Measurements from ENCODE around the gene GRK3.

The GRK3 gene

DNA sequence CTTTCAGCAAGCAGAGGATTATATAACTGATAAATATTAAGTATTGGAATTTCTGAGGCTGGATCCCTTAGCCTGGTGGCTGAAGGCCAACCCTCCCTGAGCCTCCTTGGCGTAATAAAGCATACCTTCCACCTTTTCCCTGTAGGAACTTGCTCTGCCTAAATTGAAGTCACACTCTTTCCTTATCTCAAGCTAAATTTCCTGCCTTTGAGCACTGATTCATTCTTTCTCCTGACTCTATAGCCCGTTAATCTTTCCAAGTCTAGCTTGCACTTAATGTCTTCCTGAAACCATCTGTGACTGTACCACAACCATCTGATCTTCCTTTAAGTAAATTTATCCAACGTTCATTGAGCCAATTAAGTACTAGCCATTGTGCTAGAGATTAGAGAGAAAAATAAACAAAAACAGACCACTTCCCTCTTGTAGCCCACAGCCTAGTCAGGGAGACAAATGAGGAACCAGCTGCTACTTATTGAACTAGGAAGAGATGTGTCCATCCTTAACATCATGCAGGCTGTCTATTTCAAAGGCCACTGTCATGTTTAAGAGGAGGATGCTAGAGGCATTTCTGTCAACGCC lies 62.9 kb downstream of the GRK3 start:
- Histone ChIP-seq H3K9me2 (ENCODE audit: low read depth, low read length) (no peaks in the 10 kb centered on the region), H3K4me3 (ENCODE audit: low read depth, low read length, poor library complexity, severe bottlenecking) (no peak overlapping the region), H3K4me2 (ENCODE audit: low read length) (no peak overlapping the region), H3K36me3 (ENCODE audit: insufficient read depth, low read length) (no peaks in the 10 kb centered on the region), H3K9me3 (ENCODE audit: low read length) (no peaks in the 10 kb centered on the region), H2AFZ (ENCODE audit: low read length) (no peak overlapping the region), H3K4me1 (ENCODE audit: insufficient read depth, low read length, severe bottlenecking) (peaks cover 17% of the 10 kb centered on the region), H3K27me3 (ENCODE audit: insufficient read depth, low read length) (no peaks in the 10 kb centered on the region), H3K79me2 (ENCODE audit: insufficient read depth, low read length) (no peaks in the 10 kb centered on the region), H3F3A (ENCODE audit: insufficient read depth, low read length) (no peaks in the 10 kb centered on the region), H3K27ac (ENCODE audit: low read depth, low read length, poor library complexity, severe bottlenecking) (no peak overlapping the region), H3K9ac (ENCODE audit: low read length) (no peak overlapping the region), H4K20me1 (ENCODE audit: insufficient read depth, low read length) (no peaks in the 10 kb centered on the region)
- no peak for TF ChIP-seq EZH2 (IDR thresholded peaks at IDR 0.05; ENCODE audit: borderline replicate concordance, low read length)
- TF ChIP-seq, protein P1, sequence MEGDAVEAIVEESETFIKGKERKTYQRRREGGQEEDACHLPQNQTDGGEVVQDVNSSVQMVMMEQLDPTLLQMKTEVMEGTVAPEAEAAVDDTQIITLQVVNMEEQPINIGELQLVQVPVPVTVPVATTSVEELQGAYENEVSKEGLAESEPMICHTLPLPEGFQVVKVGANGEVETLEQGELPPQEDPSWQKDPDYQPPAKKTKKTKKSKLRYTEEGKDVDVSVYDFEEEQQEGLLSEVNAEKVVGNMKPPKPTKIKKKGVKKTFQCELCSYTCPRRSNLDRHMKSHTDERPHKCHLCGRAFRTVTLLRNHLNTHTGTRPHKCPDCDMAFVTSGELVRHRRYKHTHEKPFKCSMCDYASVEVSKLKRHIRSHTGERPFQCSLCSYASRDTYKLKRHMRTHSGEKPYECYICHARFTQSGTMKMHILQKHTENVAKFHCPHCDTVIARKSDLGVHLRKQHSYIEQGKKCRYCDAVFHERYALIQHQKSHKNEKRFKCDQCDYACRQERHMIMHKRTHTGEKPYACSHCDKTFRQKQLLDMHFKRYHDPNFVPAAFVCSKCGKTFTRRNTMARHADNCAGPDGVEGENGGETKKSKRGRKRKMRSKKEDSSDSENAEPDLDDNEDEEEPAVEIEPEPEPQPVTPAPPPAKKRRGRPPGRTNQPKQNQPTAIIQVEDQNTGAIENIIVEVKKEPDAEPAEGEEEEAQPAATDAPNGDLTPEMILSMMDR (IDR thresholded peaks at IDR 0.05; ENCODE audit: low read length) = no peak

DNA sequence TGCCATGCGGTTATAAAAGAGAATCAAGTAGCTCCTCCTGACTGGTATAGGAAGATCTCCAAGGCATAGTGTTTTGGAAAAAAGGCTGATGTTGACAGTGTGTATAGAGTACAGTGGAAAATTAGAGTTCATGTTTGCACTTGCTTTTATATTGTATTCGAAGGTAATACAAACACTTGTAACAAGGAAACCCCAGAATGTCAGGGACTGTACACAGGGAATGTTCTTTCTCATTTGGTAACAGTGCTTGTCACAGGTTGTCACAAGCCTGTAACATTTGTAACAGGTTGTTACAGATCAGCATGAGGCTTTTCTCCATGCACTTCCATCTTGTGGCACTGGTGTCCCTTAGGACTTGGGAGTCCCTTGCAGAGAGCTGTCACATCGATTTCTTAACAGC lies 64.0 kb downstream of the GRK3 start:
- Histone ChIP-seq H3K4me1 (ENCODE audit: insufficient read depth, low read length, severe bottlenecking) (peaks cover 17% of the 10 kb centered on the region), H3K79me2 (ENCODE audit: insufficient read depth, low read length) (no peaks in the 10 kb centered on the region), H3K27ac (ENCODE audit: low read depth, low read length, poor library complexity, severe bottlenecking) (no peak overlapping the region), H3K9me3 (ENCODE audit: low read length) (no peaks in the 10 kb centered on the region), H2AFZ (ENCODE audit: low read length) (no peak overlapping the region), H3F3A (ENCODE audit: insufficient read depth, low read length) (no peaks in the 10 kb centered on the region), H3K4me2 (ENCODE audit: low read length) (no peak overlapping the region), H3K36me3 (ENCODE audit: insufficient read depth, low read length) (no peaks in the 10 kb centered on the region), H3K9me2 (ENCODE audit: low read depth, low read length) (no peaks in the 10 kb centered on the region), H3K9ac (ENCODE audit: low read length) (no peak overlapping the region), H4K20me1 (ENCODE audit: insufficient read depth, low read length) (no peaks in the 10 kb centered on the region), H3K27me3 (ENCODE audit: insufficient read depth, low read length) (no peaks in the 10 kb centered on the region), H3K4me3 (ENCODE audit: low read depth, low read length, poor library complexity, severe bottlenecking) (no peak overlapping the region)
- no peak for TF ChIP-seq EZH2 (IDR thresholded peaks at IDR 0.05; ENCODE audit: borderline replicate concordance, low read length)
- TF ChIP-seq, protein P1 (IDR thresholded peaks at IDR 0.05; ENCODE audit: low read length) = no peak

DNA sequence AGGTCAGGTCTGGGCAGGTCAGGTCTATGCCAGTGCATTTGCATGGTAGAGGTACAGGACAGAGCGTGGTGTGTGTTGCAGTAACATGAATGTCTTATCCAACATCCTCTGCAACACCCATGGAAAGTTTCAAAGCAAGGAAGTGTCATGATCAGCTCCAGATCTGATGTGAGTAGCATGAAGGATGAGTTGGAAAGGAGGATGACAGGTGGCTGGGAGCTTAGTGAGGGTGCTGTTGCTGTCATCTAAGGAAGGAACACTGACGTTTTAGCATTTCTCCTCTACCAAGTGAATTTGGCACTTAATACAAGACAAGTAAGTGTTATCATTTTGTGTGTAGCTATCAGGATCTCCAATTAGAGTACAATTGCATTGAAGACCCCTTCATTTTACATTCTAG lies 65.1 kb downstream of the GRK3 start:
- Histone ChIP-seq H3K36me3 (ENCODE audit: insufficient read depth, low read length) (no peaks in the 10 kb centered on the region), H4K20me1 (ENCODE audit: insufficient read depth, low read length) (no peaks in the 10 kb centered on the region), H3K27ac (ENCODE audit: low read depth, low read length, poor library complexity, severe bottlenecking) (no peak overlapping the region), H3K9me3 (ENCODE audit: low read length) (no peaks in the 10 kb centered on the region), H2AFZ (ENCODE audit: low read length) (no peak overlapping the region), H3F3A (ENCODE audit: insufficient read depth, low read length) (no peaks in the 10 kb centered on the region), H3K4me3 (ENCODE audit: low read depth, low read length, poor library complexity, severe bottlenecking) (no peak overlapping the region), H3K4me2 (ENCODE audit: low read length) (no peak overlapping the region), H3K27me3 (ENCODE audit: insufficient read depth, low read length) (no peaks in the 10 kb centered on the region), H3K9ac (ENCODE audit: low read length) (no peak overlapping the region), H3K4me1 (ENCODE audit: insufficient read depth, low read length, severe bottlenecking) (peaks cover 17% of the 10 kb centered on the region), H3K9me2 (ENCODE audit: low read depth, low read length) (no peaks in the 10 kb centered on the region), H3K79me2 (ENCODE audit: insufficient read depth, low read length) (no peaks in the 10 kb centered on the region)
- no peak for TF ChIP-seq EZH2 (IDR thresholded peaks at IDR 0.05; ENCODE audit: borderline replicate concordance, low read length)

DNA sequence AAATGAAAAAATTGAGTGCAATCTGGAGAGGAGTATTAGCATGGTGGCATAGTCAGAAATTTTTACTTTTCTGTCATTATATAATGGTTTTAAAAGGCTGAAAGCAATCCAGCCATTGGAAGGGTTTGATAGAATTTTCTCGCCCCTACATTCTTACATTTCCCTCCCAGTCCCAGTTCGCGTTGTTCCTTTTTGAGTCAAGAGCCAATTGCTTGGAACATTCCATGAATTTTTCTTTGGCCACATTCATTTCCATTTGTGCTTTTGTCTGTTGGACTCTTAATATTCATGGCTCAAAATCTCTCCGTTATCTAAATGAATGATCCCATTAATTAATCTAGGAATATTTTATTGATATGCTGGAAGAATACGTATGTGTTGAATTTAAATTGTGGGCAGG lies 66.0 kb downstream of the GRK3 start:
- no peak overlapping the region for H2AFZ ChIP-seq (ENCODE audit: low read length)
- H3K4me3 ChIP-seq (ENCODE audit: low read depth, low read length, poor library complexity, severe bottlenecking) = no peak overlapping the region
- H4K20me1 ChIP-seq (ENCODE audit: insufficient read depth, low read length) = no peaks in the 10 kb centered on the region
- H3K4me2 ChIP-seq (ENCODE audit: low read length) = no peak overlapping the region
- H3K9ac ChIP-seq (ENCODE audit: low read length) = no peak overlapping the region
- H3K79me2 ChIP-seq (ENCODE audit: insufficient read depth, low read length) = no peaks in the 10 kb centered on the region
- H3K36me3 ChIP-seq (ENCODE audit: insufficient read depth, low read length) = no peaks in the 10 kb centered on the region
- H3K9me3 ChIP-seq (ENCODE audit: low read length) = no peaks in the 10 kb centered on the region
- TF ChIP-seq EZH2 (IDR thresholded peaks at IDR 0.05; ENCODE audit: borderline replicate concordance, low read length) = no peak
- TF ChIP-seq, protein P1 (IDR thresholded peaks at IDR 0.05; ENCODE audit: low read length) = no peak
- no peaks in the 10 kb centered on the region for H3F3A ChIP-seq (ENCODE audit: insufficient read depth, low read length)
- peaks cover 17% of the 10 kb centered on the region for H3K4me1 ChIP-seq (ENCODE audit: insufficient read depth, low read length, severe bottlenecking)
- H3K9me2 ChIP-seq (ENCODE audit: low read depth, low read length) = no peaks in the 10 kb centered on the region
- no peak overlapping the region for H3K27ac ChIP-seq (ENCODE audit: low read depth, low read length, poor library complexity, severe bottlenecking)
- no peaks in the 10 kb centered on the region for H3K27me3 ChIP-seq (ENCODE audit: insufficient read depth, low read length)
